Upper lobe of left lung (tissue), 6 donors: ENCODE data around the gene ANKFY1. TPM values are rescaled to one million over a fixed set of nuclear protein-coding genes. Genes with fewer than 3 reads are reported as not detected.

Experiments used
- ATAC-seq, 2 donors: fragments of 200-7000 bp; cut with Tn5 transposase; one replicate each; pipeline ENCODE4 v1.9.1; 2022; ENCODE audit warnings: mild to moderate bottlenecking in 2 of 2, moderate library complexity in 2 of 2; ENCODE audit not compliant: low FRiP score in 2 of 2
- DNase-seq, 2 donors: peaks; one replicate each; pipeline ENCODE4 v3.0.0-alpha.2; 2019 to 2020
- H3K27ac ChIP-seq, 4 donors: fragments of 200-600 bp; sonication (generic); one replicate each; pipeline ENCODE4 v1.5.1; 2016 to 2019
- H3K27me3 ChIP-seq, 4 donors: fragments of 200-600 bp; sonication (generic); one replicate each; pipeline ENCODE4 v1.5.1; 2017 to 2019
- H3K36me3 ChIP-seq, 4 donors: fragments of 200-600 bp; sonication (generic); one replicate each; pipeline ENCODE4 v1.5.1; 2016 to 2019
- H3K4me1 ChIP-seq, 4 donors: fragments of 200-600 bp; sonication (generic); one replicate each; pipeline ENCODE4 v1.5.1; 2018 to 2019
- H3K4me3 ChIP-seq, 4 donors: fragments of 200-600 bp; sonication (generic); one replicate each; pipeline ENCODE4 v1.5.1; 2017 to 2019; ENCODE audit warnings: mild to moderate bottlenecking in 2 of 4, moderate library complexity in 1 of 4
- H3K9me3 ChIP-seq, 4 donors: fragments of 200-600 bp; sonication (generic); one replicate each; pipeline ENCODE4 v1.5.1; 2018 to 2019
- CTCF ChIP-seq, 6 experiments: fragments of 450-650 bp in 4 of 6; fragments of 200-600 bp in 2 of 6; sonication (generic) in 2 of 6; IDR thresholded peaks; one replicate each; pipeline ENCODE4 v1.5.1; 2016 to 2019; ENCODE audit warnings: antibody characterized with exemption in 6 of 6
- EP300 ChIP-seq, 4 donors: sonication (generic); formaldehyde crosslinking; IDR thresholded peaks; one replicate each; pipeline ENCODE4 v1.5.1; 2017; ENCODE audit warnings: antibody characterized with exemption in 4 of 4, control low read depth in 2 of 4
- POLR2A ChIP-seq, 4 donors: fragments of 450-650 bp; IDR thresholded peaks; one replicate each; pipeline ENCODE4 v1.5.1; 2016 to 2017; ENCODE audit warnings: antibody characterized with exemption in 4 of 4, mild to moderate bottlenecking in 2 of 4
- POLR2AphosphoS5 ChIP-seq, 2 donors: sonication (generic); formaldehyde crosslinking; IDR thresholded peaks; one replicate each; pipeline ENCODE4 v1.5.1; 2017; ENCODE audit warnings: antibody characterized with exemption in 2 of 2
- WGBS, 2 donors: methylation state at CpG; one replicate each; pipeline ENCODE4 v1.1.5; 2017 to 2018; 5-methylcytosine and 5-hydroxymethylcytosine counted together
- total RNA-seq, 6 donors: library from RNA; depleted of rRNA in 4 of 6; stranded (reverse); fragments of >200 nt in 4 of 6; gene quantifications; one replicate each; pipeline versions ENCODE4 v1.1.0 to v1.2.1, GENCODE V29; 2016 to 2021
- donor health status: DM: no; HTN: no; CAD: no; lungs with moderate emphysema.
- donor health status: DM: no; HTN: yes; CAD: no; lungs with severe emphysema.

Gene ANKFY1
- total RNA-seq, 6 donors from 2014 or later = 58.7 to 92.2 (median 60.9) TPM

GRCh38 chr17:4221899-4222659 is 41.7 kb downstream of the ANKFY1 start:
- no peak overlapping the region for H3K4me3 ChIP-seq
- no peak for ATAC-seq
- 97 to 99% methylated on average over 21 to 34 of the region's 47 CpGs for WGBS, 2 donors
- H3K4me1 ChIP-seq = peaks cover 0 to 5% (median 0%) of the 10 kb centered on the region in 4 donors
- no peak for TF ChIP-seq EP300 (IDR thresholded peaks at IDR 0.05)
- TF ChIP-seq POLR2AphosphoS5 (IDR thresholded peaks at IDR 0.05) = no peak
- TF ChIP-seq POLR2A (IDR thresholded peaks at IDR 0.05) = no peak
- no peak for TF ChIP-seq CTCF (IDR thresholded peaks at IDR 0.05)
- H3K36me3 ChIP-seq = peaks cover 0 to 27% (median 9%) of the 10 kb centered on the region in 4 donors
- no peaks in the 10 kb centered on the region for H3K27me3 ChIP-seq
- no peaks in the 10 kb centered on the region for H3K9me3 ChIP-seq
- peak in 1 of 2 donors; percentile 54 for DNase-seq
- no peak overlapping the region for H3K27ac ChIP-seq

- Histone ChIP-seq H3K4me3 (no peak overlapping the region), H3K27ac (peak overlapping the region in 2 of 4 donors; percentile 15 to 25), H3K9me3 (no peaks in the 10 kb centered on the region), H3K36me3 (peaks cover 0 to 36% (median 10%) of the 10 kb centered on the region in 4 donors), H3K4me1 (peaks cover 0 to 5% (median 0%) of the 10 kb centered on the region in 4 donors), H3K27me3 (no peaks in the 10 kb centered on the region)
- DNase-seq (no peak), ATAC-seq (no peak)
- 81 to 84% methylated on average over 4 of the region's 4 CpGs for WGBS, 2 donors
- no peak for TF ChIP-seq POLR2AphosphoS5 (IDR thresholded peaks at IDR 0.05)
- no peak for TF ChIP-seq POLR2A (IDR thresholded peaks at IDR 0.05)
- no peak for TF ChIP-seq CTCF (IDR thresholded peaks at IDR 0.05)
- TF ChIP-seq EP300 (IDR thresholded peaks at IDR 0.05) = no peak
These were observed 42.6 kb downstream of the ANKFY1 start for GRCh38 chr17:4221163-4221562.

- Histone ChIP-seq H3K4me3 (no peak overlapping the region), H3K27me3 (no peaks in the 10 kb centered on the region), H3K4me1 (peaks cover 0 to 5% (median under 1%) of the 10 kb centered on the region in 4 donors), H3K27ac (peak overlapping the region in 3 of 4 donors; percentile 15 to 28 (median 25)), H3K9me3 (no peaks in the 10 kb centered on the region), H3K36me3 (peaks cover 0 to 36% (median 10%) of the 10 kb centered on the region in 4 donors)
- WGBS, 2 donors = 65 to 66% methylated on average over 7 of the region's 7 CpGs
- TF ChIP-seq EP300 (IDR thresholded peaks at IDR 0.05) (peak in 1 of 4 donors; percentile 62), CTCF (IDR thresholded peaks at IDR 0.05) (no peak), POLR2A (IDR thresholded peaks at IDR 0.05) (peak in 1 of 4 donors; percentile 20)
- DNase-seq (peak in 1 of 2 donors; percentile 56), ATAC-seq (peak; percentile 64 to 69)
These were observed 43.1 kb downstream of the ANKFY1 start for GRCh38 chr17:4220655-4221054.

GRCh38 chr17:4219241-4219640 is 44.5 kb downstream of the ANKFY1 start:
- no peak for DNase-seq
- no peaks in the 10 kb centered on the region for H3K9me3 ChIP-seq
- H3K27me3 ChIP-seq = no peaks in the 10 kb centered on the region
- ATAC-seq = no peak
- 88 to 97% methylated on average over 3 of the region's 3 CpGs for WGBS, 2 donors
- H3K36me3 ChIP-seq = peaks cover 0 to 32% (median 11%) of the 10 kb centered on the region in 4 donors
- peak overlapping the region in 1 of 4 donors; percentile 15 for H3K27ac ChIP-seq
- peaks cover 5 to 14% (median 8%) of the 10 kb centered on the region in 4 donors for H3K4me1 ChIP-seq
- no peak overlapping the region for H3K4me3 ChIP-seq
- TF ChIP-seq POLR2AphosphoS5 (IDR thresholded peaks at IDR 0.05) (no peak), EP300 (IDR thresholded peaks at IDR 0.05) (no peak), CTCF (IDR thresholded peaks at IDR 0.05) (no peak), POLR2A (IDR thresholded peaks at IDR 0.05) (no peak)
